ENCODE results near the gene ROR1.

Gene ROR1

GRCh38 chr1:63916485-63917360 is 142.9 kb downstream of the ROR1 start:
- no peak for DNase-seq

- DNase-seq, result peak; percentile 55
These were observed 144.0 kb downstream of the ROR1 start for GRCh38 chr1:63917571-63918417.

- no peak for DNase-seq
These were observed 144.7 kb downstream of the ROR1 start for GRCh38 chr1:63918418-63918945.

GRCh38 chr1:63920154-63921117 is 146.6 kb downstream of the ROR1 start:
- no peak for DNase-seq

- no peak for DNase-seq
These were observed 147.5 kb downstream of the ROR1 start for GRCh38 chr1:63921359-63921758.

- no peak for DNase-seq
These were observed 148.0 kb downstream of the ROR1 start for GRCh38 chr1:63921802-63922201.

- no peak for DNase-seq
These were observed 149.0 kb downstream of the ROR1 start for GRCh38 chr1:63922848-63923247.

- DNase-seq, result no peak
These were observed 149.5 kb downstream of the ROR1 start for GRCh38 chr1:63923302-63923701.

GRCh38 chr1:63924600-63924999 is 150.8 kb downstream of the ROR1 start:
- DNase-seq, result no peak

GRCh38 chr1:63928186-63929105 is 154.6 kb downstream of the ROR1 start:
- DNase-seq, result no peak

GRCh38 chr1:63929106-63929478 is 155.3 kb downstream of the ROR1 start:
- DNase-seq, result no peak

- no peak for DNase-seq
These were observed 157.7 kb downstream of the ROR1 start for GRCh38 chr1:63931468-63931867.

GRCh38 chr1:63934697-63935096 is 160.9 kb downstream of the ROR1 start:
- DNase-seq, result no peak

GRCh38 chr1:63935143-63935542 is 161.3 kb downstream of the ROR1 start:
- DNase-seq, result no peak

GRCh38 chr1:63935553-63935952 is 161.7 kb downstream of the ROR1 start:
- DNase-seq, result no peak

GRCh38 chr1:63936276-63936675 is 162.5 kb downstream of the ROR1 start:
- DNase-seq, result no peak

GRCh38 chr1:63936801-63937200 is 163.0 kb downstream of the ROR1 start:
- DNase-seq, result no peak

- DNase-seq, result no peak
These were observed 163.7 kb downstream of the ROR1 start for GRCh38 chr1:63937461-63938022.

- no peak for DNase-seq
These were observed 166.6 kb downstream of the ROR1 start for GRCh38 chr1:63940440-63940839.

GRCh38 chr1:63943393-63943792 is 169.6 kb downstream of the ROR1 start:
- no peak for DNase-seq

GRCh38 chr1:63945943-63946342 is 172.1 kb downstream of the ROR1 start:
- no peak for DNase-seq
